Measurements from ENCODE around the gene LRRFIP2.

Gene LRRFIP2

GRCh38 chr3:37182816-37183215 lies 8.4 kb upstream of the LRRFIP2 start:
- no peaks in the 10 kb centered on the region for H3K36me3 ChIP-seq (ENCODE audit: control insufficient read depth, insufficient read depth, low read length)
- no peak overlapping the region for H3K4me3 ChIP-seq (ENCODE audit: low read depth, low read length)
- H3K27me3 ChIP-seq (ENCODE audit: control insufficient read depth, insufficient read depth, low read length): no peaks in the 10 kb centered on the region
- H3K9ac ChIP-seq (ENCODE audit: low read depth, low read length): no peak overlapping the region
- no peaks in the 10 kb centered on the region for H3K4me1 ChIP-seq (ENCODE audit: control insufficient read depth, insufficient read depth, low read length)
- H3K9me3 ChIP-seq (ENCODE audit: control insufficient read depth, insufficient read depth, low read length): no peaks in the 10 kb centered on the region

- H3K9ac ChIP-seq (ENCODE audit: low read depth, low read length): no peak overlapping the region
- peaks cover 3% of the 10 kb centered on the region for H3K4me1 ChIP-seq (ENCODE audit: control insufficient read depth, insufficient read depth, low read length)
- no peak overlapping the region for H3K4me3 ChIP-seq (ENCODE audit: low read depth, low read length)
- no peaks in the 10 kb centered on the region for H3K36me3 ChIP-seq (ENCODE audit: control insufficient read depth, insufficient read depth, low read length)
- H3K27me3 ChIP-seq (ENCODE audit: control insufficient read depth, insufficient read depth, low read length): no peaks in the 10 kb centered on the region
- no peaks in the 10 kb centered on the region for H3K9me3 ChIP-seq (ENCODE audit: control insufficient read depth, insufficient read depth, low read length)
Measured at GRCh38 chr3:37181756-37182155, 7.4 kb upstream of the LRRFIP2 start.

GRCh38 chr3:37179144-37179967 lies 5.0 kb upstream of the LRRFIP2 start:
- Histone ChIP-seq H3K36me3 (ENCODE audit: control insufficient read depth, insufficient read depth, low read length) (peaks cover 5% of the 10 kb centered on the region), H3K27me3 (ENCODE audit: control insufficient read depth, insufficient read depth, low read length) (no peaks in the 10 kb centered on the region), H3K4me1 (ENCODE audit: control insufficient read depth, insufficient read depth, low read length) (peaks cover 6% of the 10 kb centered on the region), H3K4me3 (ENCODE audit: low read depth, low read length) (no peak overlapping the region), H3K9me3 (ENCODE audit: control insufficient read depth, insufficient read depth, low read length) (no peaks in the 10 kb centered on the region), H3K9ac (ENCODE audit: low read depth, low read length) (no peak overlapping the region)

DNA sequence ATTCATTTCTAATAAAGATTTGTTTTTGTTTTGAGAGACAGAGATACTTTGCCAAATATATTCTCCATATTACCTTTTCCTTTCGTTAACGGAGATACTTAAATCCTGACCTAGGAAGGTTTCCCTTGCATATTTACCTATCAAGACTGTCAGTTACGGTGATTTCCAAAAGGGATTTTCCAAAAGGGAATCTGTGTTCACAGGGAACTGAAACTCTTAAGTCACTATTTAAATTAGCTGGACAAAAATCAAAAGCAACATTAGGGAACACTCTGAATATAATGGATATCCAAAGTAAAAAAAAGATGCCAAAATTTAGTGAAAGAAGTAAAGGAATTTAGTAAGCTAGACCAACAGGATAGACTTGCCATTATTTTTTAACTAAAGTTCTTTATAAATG lies 576 bp downstream of the LRRFIP2 start:
- H3K27me3 ChIP-seq (ENCODE audit: control insufficient read depth, insufficient read depth, low read length): no peaks in the 10 kb centered on the region
- peaks cover 6% of the 10 kb centered on the region for H3K4me1 ChIP-seq (ENCODE audit: control insufficient read depth, insufficient read depth, low read length)
- H3K9ac ChIP-seq (ENCODE audit: low read depth, low read length): no peak overlapping the region
- H3K36me3 ChIP-seq (ENCODE audit: control insufficient read depth, insufficient read depth, low read length): peaks cover 5% of the 10 kb centered on the region
- no peak overlapping the region for H3K4me3 ChIP-seq (ENCODE audit: low read depth, low read length)
- no peaks in the 10 kb centered on the region for H3K9me3 ChIP-seq (ENCODE audit: control insufficient read depth, insufficient read depth, low read length)

DNA sequence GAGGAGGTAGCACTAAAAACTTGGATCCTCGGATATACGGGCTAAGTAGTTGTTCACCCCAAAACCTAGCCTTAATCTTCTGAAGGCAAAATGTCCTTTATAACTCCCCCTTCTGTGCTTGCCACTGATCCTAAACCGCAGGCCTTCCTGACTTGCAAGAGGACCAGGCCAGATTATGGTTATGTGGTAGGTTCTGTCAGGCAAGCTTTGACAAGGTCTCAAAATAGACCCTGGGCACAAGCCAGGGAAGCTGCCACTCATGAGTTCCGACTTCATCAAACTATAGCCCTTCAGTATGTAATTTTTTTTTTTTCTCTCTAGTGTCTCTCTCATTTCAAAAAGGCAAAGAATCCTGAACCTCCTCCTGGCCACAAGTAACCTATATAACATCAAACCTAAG lies 3.2 kb downstream of the LRRFIP2 start:
- Histone ChIP-seq H3K4me3 (ENCODE audit: low read depth, low read length) (no peak overlapping the region), H3K4me1 (ENCODE audit: control insufficient read depth, insufficient read depth, low read length) (peaks cover 3% of the 10 kb centered on the region), H3K9ac (ENCODE audit: low read depth, low read length) (no peak overlapping the region), H3K27me3 (ENCODE audit: control insufficient read depth, insufficient read depth, low read length) (no peaks in the 10 kb centered on the region), H3K36me3 (ENCODE audit: control insufficient read depth, insufficient read depth, low read length) (peaks cover 3% of the 10 kb centered on the region), H3K9me3 (ENCODE audit: control insufficient read depth, insufficient read depth, low read length) (no peaks in the 10 kb centered on the region)

DNA sequence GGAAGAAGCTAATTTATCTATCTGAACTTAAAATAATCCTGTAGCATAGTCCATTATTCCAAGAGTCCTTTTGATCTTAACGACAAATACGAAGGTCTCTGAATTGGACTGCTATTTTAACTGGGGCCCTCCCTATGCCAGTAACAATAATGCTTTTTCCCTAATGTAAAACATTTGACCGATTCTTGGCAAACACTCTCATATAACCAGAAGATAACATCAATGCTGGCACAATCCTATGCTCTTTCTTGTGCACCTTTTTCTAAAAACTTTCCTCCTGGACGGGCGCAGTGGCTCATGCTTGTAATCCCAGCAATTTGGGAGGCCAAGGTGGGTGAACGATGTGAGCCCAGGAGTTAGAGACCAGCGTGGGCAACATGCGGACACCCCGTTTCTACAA lies 3.9 kb downstream of the LRRFIP2 start:
- H3K27me3 ChIP-seq (ENCODE audit: control insufficient read depth, insufficient read depth, low read length): no peaks in the 10 kb centered on the region
- no peaks in the 10 kb centered on the region for H3K36me3 ChIP-seq (ENCODE audit: control insufficient read depth, insufficient read depth, low read length)
- no peak overlapping the region for H3K4me3 ChIP-seq (ENCODE audit: low read depth, low read length)
- H3K4me1 ChIP-seq (ENCODE audit: control insufficient read depth, insufficient read depth, low read length): peaks cover 3% of the 10 kb centered on the region
- H3K9ac ChIP-seq (ENCODE audit: low read depth, low read length): no peak overlapping the region
- H3K9me3 ChIP-seq (ENCODE audit: control insufficient read depth, insufficient read depth, low read length): no peaks in the 10 kb centered on the region

DNA sequence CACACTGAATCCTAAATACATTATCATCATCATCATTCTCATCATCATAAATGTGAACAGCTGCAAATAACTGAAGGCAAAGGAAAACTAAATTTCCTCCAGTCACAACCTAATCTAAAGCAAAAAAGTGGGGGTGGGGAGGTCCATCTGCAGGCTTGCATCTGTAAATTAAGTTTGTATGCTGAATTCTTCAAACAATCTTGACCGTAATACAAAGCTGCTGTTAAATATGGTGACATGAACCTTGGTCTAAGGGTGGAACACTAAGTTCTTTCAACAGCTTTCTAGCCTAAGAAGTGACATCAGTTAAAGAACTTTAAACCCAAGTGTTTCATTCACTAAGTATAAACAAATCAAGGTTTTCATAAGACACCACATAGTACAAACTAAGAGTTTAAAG lies 4.3 kb downstream of the LRRFIP2 start:
- no peak overlapping the region for H3K4me3 ChIP-seq (ENCODE audit: low read depth, low read length)
- no peaks in the 10 kb centered on the region for H3K36me3 ChIP-seq (ENCODE audit: control insufficient read depth, insufficient read depth, low read length)
- no peaks in the 10 kb centered on the region for H3K9me3 ChIP-seq (ENCODE audit: control insufficient read depth, insufficient read depth, low read length)
- H3K9ac ChIP-seq (ENCODE audit: low read depth, low read length): no peak overlapping the region
- H3K27me3 ChIP-seq (ENCODE audit: control insufficient read depth, insufficient read depth, low read length): no peaks in the 10 kb centered on the region
- H3K4me1 ChIP-seq (ENCODE audit: control insufficient read depth, insufficient read depth, low read length): peaks cover 3% of the 10 kb centered on the region

DNA sequence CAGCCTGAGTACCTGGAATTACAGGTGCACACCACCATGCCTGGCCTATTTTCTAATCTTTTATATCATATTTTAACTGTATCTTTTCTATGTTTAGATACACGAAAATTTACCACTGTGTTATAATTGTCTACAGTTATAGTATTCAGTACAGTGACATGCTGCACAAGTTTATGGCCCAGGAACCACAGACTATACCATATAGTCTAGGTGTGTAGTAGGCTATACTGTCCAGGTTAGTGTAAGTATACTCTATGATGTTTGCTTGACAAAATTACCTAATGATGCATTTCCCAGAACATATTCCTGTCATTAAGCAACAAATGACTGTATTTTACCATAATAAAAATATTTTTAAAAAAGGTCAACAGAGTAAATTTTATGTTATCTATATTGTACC lies 5.5 kb downstream of the LRRFIP2 start:
- Histone ChIP-seq H3K4me1 (ENCODE audit: control insufficient read depth, insufficient read depth, low read length) (no peaks in the 10 kb centered on the region), H3K9me3 (ENCODE audit: control insufficient read depth, insufficient read depth, low read length) (no peaks in the 10 kb centered on the region), H3K36me3 (ENCODE audit: control insufficient read depth, insufficient read depth, low read length) (no peaks in the 10 kb centered on the region), H3K4me3 (ENCODE audit: low read depth, low read length) (no peak overlapping the region), H3K9ac (ENCODE audit: low read depth, low read length) (no peak overlapping the region), H3K27me3 (ENCODE audit: control insufficient read depth, insufficient read depth, low read length) (no peaks in the 10 kb centered on the region)

- Histone ChIP-seq H3K36me3 (ENCODE audit: control insufficient read depth, insufficient read depth, low read length) (no peaks in the 10 kb centered on the region), H3K9ac (ENCODE audit: low read depth, low read length) (no peak overlapping the region), H3K4me1 (ENCODE audit: control insufficient read depth, insufficient read depth, low read length) (peaks cover 6% of the 10 kb centered on the region), H3K4me3 (ENCODE audit: low read depth, low read length) (no peak overlapping the region), H3K27me3 (ENCODE audit: control insufficient read depth, insufficient read depth, low read length) (no peaks in the 10 kb centered on the region), H3K9me3 (ENCODE audit: control insufficient read depth, insufficient read depth, low read length) (no peaks in the 10 kb centered on the region)
Measured at GRCh38 chr3:37163262-37164015, 10.9 kb downstream of the LRRFIP2 start.

GRCh38 chr3:37162501-37163245 lies 11.7 kb downstream of the LRRFIP2 start:
- H3K9me3 ChIP-seq (ENCODE audit: control insufficient read depth, insufficient read depth, low read length): no peaks in the 10 kb centered on the region
- no peak overlapping the region for H3K9ac ChIP-seq (ENCODE audit: low read depth, low read length)

DNA sequence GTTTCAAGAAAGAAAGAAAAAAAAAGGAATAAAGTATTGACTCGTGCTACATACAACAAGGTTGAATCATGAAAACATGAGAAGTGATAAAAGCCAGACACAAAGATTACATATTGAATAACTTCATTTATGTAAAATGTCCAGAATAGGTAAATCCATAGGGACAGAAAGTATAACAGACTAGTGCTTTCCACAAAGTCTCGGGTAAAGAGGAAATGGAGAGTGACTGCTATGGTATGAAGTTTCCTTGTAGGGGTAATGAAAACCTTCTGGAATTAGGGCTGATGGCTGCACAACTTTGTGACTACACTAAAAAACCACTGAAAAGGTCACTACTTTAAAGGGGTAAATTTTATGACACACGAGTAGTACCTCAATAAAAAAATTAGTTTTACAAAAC lies 13.0 kb downstream of the LRRFIP2 start:
- Histone ChIP-seq H3K27me3 (ENCODE audit: control insufficient read depth, insufficient read depth, low read length) (no peaks in the 10 kb centered on the region), H3K9ac (ENCODE audit: low read depth, low read length) (no peak overlapping the region), H3K9me3 (ENCODE audit: control insufficient read depth, insufficient read depth, low read length) (no peaks in the 10 kb centered on the region), H3K4me3 (ENCODE audit: low read depth, low read length) (no peak overlapping the region), H3K36me3 (ENCODE audit: control insufficient read depth, insufficient read depth, low read length) (no peaks in the 10 kb centered on the region), H3K4me1 (ENCODE audit: control insufficient read depth, insufficient read depth, low read length) (peaks cover 6% of the 10 kb centered on the region)

More at GRCh38 chr3:37162501-37163245, 11.7 kb downstream of the LRRFIP2 start:
- H3K36me3 ChIP-seq (ENCODE audit: control insufficient read depth, insufficient read depth, low read length): no peaks in the 10 kb centered on the region
- no peaks in the 10 kb centered on the region for H3K27me3 ChIP-seq (ENCODE audit: control insufficient read depth, insufficient read depth, low read length)
- peaks cover 6% of the 10 kb centered on the region for H3K4me1 ChIP-seq (ENCODE audit: control insufficient read depth, insufficient read depth, low read length)
- H3K4me3 ChIP-seq (ENCODE audit: low read depth, low read length): no peak overlapping the region

All from iPS-15b (cell line).